Measurements from ENCODE around the gene APBA2.

DNA sequence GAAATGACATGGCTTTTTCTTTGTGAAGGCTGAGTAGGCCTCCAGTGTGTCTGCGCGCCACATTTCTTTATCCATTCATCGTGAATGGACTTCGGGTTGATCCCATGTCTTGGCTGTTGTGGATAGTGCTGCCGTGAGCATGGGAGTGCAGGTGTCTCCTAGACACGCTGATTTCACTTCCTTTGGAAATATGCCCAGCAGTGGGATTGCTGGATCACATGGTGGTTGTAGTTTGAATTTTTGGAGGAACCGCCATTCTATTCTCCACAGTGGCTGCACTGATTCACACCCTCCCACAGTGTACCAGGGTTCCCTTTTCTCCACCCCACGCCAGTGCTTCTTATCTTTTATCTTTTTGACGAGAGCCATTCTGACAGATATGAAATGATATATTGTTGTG is 212.2 kb downstream of the APBA2 start:
- no peak for TF ChIP-seq EZH2 (IDR thresholded peaks at IDR 0.05; ENCODE audit: borderline replicate concordance, low read depth, low read length, severe bottlenecking)
- TF ChIP-seq, protein P1, sequence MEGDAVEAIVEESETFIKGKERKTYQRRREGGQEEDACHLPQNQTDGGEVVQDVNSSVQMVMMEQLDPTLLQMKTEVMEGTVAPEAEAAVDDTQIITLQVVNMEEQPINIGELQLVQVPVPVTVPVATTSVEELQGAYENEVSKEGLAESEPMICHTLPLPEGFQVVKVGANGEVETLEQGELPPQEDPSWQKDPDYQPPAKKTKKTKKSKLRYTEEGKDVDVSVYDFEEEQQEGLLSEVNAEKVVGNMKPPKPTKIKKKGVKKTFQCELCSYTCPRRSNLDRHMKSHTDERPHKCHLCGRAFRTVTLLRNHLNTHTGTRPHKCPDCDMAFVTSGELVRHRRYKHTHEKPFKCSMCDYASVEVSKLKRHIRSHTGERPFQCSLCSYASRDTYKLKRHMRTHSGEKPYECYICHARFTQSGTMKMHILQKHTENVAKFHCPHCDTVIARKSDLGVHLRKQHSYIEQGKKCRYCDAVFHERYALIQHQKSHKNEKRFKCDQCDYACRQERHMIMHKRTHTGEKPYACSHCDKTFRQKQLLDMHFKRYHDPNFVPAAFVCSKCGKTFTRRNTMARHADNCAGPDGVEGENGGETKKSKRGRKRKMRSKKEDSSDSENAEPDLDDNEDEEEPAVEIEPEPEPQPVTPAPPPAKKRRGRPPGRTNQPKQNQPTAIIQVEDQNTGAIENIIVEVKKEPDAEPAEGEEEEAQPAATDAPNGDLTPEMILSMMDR (IDR thresholded peaks at IDR 0.05; ENCODE audit: borderline replicate concordance, extremely low read depth, low read length, poor library complexity, severe bottlenecking), result no peak

Data from DND-41 (cell line).